Measurements from ENCODE around the gene SMPD3.

SMPD3 gene

DNA sequence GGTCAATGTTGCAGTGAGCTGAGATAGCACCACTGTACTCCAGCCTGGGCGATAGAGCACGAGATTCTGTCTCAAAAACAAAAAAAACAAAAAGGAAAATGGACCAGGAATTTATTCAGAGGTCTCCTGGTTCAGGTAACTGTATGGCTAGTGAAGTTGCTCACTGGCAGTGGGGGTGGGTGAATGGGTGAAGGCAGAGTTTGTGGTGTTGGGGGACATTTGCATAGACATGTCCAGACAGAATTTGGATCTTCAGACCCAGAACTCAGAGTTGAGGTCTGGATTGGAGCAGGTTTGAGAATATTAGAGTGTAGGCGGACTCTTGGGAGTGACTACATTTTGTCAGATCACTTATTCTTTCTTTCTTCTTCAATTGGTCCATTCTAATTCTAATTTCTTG lies 55.0 kb downstream of the SMPD3 start:
- Histone ChIP-seq H3K36me3 (ENCODE audit: control insufficient read depth, insufficient read depth, low read length) (no peaks in the 10 kb centered on the region), H3K9me3 (ENCODE audit: control insufficient read depth, insufficient read depth, low read depth, low read length) (no peaks in the 10 kb centered on the region), H3K9ac (ENCODE audit: low read length) (no peak overlapping the region), H3K27ac (ENCODE audit: low read depth, low read length) (no peak overlapping the region), H3K4me1 (ENCODE audit: control insufficient read depth, insufficient read depth, low read length) (peaks cover 34% of the 10 kb centered on the region), H3K27me3 (ENCODE audit: control insufficient read depth, insufficient read depth, low read length) (no peaks in the 10 kb centered on the region), H3K4me3 (ENCODE audit: low read depth, low read length) (no peak overlapping the region)

GRCh38 chr16:68389750-68390371 lies 58.4 kb downstream of the SMPD3 start:
- Histone ChIP-seq H3K27me3 (ENCODE audit: control insufficient read depth, insufficient read depth, low read length) (no peaks in the 10 kb centered on the region), H3K36me3 (ENCODE audit: control insufficient read depth, insufficient read depth, low read length) (no peaks in the 10 kb centered on the region), H3K4me3 (ENCODE audit: low read depth, low read length) (no peak overlapping the region), H3K9me3 (ENCODE audit: control insufficient read depth, insufficient read depth, low read depth, low read length) (no peaks in the 10 kb centered on the region), H3K27ac (ENCODE audit: low read depth, low read length) (no peak overlapping the region), H3K9ac (ENCODE audit: low read length) (no peak overlapping the region), H3K4me1 (ENCODE audit: control insufficient read depth, insufficient read depth, low read length) (peaks cover 33% of the 10 kb centered on the region)

DNA sequence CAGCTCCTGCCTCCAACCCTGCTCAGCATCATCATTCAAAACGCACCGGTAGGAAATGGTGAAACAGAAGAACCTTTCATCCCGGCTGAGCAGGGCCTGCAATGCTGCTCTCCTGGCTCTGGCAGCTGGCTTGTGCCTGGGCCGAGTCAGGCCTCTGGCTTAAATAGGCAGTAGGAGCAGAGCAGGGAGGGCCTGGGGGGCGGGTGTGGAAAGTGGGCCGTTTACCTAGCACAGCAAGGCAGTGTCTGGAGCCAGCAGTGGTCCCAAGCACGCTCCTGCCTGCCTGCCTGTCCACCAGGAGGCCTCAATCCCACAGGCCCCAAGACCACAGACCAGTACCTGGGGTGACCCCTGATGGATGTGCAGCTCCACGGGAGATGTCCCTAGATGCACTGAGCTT lies 59.3 kb downstream of the SMPD3 start:
- no peaks in the 10 kb centered on the region for H3K9me3 ChIP-seq (ENCODE audit: control insufficient read depth, insufficient read depth, low read depth, low read length)
- no peaks in the 10 kb centered on the region for H3K27me3 ChIP-seq (ENCODE audit: control insufficient read depth, insufficient read depth, low read length)
- no peak overlapping the region for H3K27ac ChIP-seq (ENCODE audit: low read depth, low read length)
- H3K36me3 ChIP-seq (ENCODE audit: control insufficient read depth, insufficient read depth, low read length) = no peaks in the 10 kb centered on the region
- peaks cover 41% of the 10 kb centered on the region for H3K4me1 ChIP-seq (ENCODE audit: control insufficient read depth, insufficient read depth, low read length)
- no peak overlapping the region for H3K9ac ChIP-seq (ENCODE audit: low read length)
- no peak overlapping the region for H3K4me3 ChIP-seq (ENCODE audit: low read depth, low read length)

GRCh38 chr16:68388124-68388523 lies 60.2 kb downstream of the SMPD3 start:
- Histone ChIP-seq H3K4me3 (ENCODE audit: low read depth, low read length) (no peak overlapping the region), H3K27ac (ENCODE audit: low read depth, low read length) (no peak overlapping the region), H3K36me3 (ENCODE audit: control insufficient read depth, insufficient read depth, low read length) (no peaks in the 10 kb centered on the region), H3K27me3 (ENCODE audit: control insufficient read depth, insufficient read depth, low read length) (no peaks in the 10 kb centered on the region), H3K9ac (ENCODE audit: low read length) (no peak overlapping the region), H3K9me3 (ENCODE audit: control insufficient read depth, insufficient read depth, low read depth, low read length) (no peaks in the 10 kb centered on the region), H3K4me1 (ENCODE audit: control insufficient read depth, insufficient read depth, low read length) (peaks cover 45% of the 10 kb centered on the region)

GRCh38 chr16:68387301-68387700 lies 61.0 kb downstream of the SMPD3 start:
- H3K36me3 ChIP-seq (ENCODE audit: control insufficient read depth, insufficient read depth, low read length) = no peaks in the 10 kb centered on the region
- H3K27ac ChIP-seq (ENCODE audit: low read depth, low read length) = no peak overlapping the region
- no peaks in the 10 kb centered on the region for H3K27me3 ChIP-seq (ENCODE audit: control insufficient read depth, insufficient read depth, low read length)
- H3K9ac ChIP-seq (ENCODE audit: low read length) = no peak overlapping the region
- H3K9me3 ChIP-seq (ENCODE audit: control insufficient read depth, insufficient read depth, low read depth, low read length) = no peaks in the 10 kb centered on the region
- peaks cover 45% of the 10 kb centered on the region for H3K4me1 ChIP-seq (ENCODE audit: control insufficient read depth, insufficient read depth, low read length)
- H3K4me3 ChIP-seq (ENCODE audit: low read depth, low read length) = no peak overlapping the region

DNA sequence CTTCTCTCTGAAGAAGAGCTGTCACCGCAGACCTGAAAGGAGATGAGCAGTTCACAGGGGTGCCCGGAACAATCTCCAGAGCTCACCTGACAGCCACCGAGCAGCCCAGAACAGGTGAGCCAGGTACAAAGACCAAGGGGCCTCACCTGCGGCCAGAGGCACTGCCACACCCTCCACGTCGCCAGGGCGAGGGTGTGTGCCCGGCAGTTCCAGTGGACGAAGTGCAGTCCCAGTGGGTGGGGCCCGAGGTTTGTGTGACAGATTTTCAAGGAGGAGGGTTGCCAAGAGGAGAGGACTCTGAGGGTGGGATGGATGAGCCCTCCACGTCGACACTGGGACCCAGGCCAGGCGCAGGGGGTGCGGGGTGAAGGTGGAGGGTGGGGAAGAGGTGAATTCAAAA lies 61.7 kb downstream of the SMPD3 start:
- Histone ChIP-seq H3K27ac (ENCODE audit: low read depth, low read length) (no peak overlapping the region), H3K27me3 (ENCODE audit: control insufficient read depth, insufficient read depth, low read length) (no peaks in the 10 kb centered on the region), H3K9ac (ENCODE audit: low read length) (no peak overlapping the region), H3K4me3 (ENCODE audit: low read depth, low read length) (no peak overlapping the region), H3K36me3 (ENCODE audit: control insufficient read depth, insufficient read depth, low read length) (no peaks in the 10 kb centered on the region), H3K9me3 (ENCODE audit: control insufficient read depth, insufficient read depth, low read depth, low read length) (no peaks in the 10 kb centered on the region), H3K4me1 (ENCODE audit: control insufficient read depth, insufficient read depth, low read length) (peaks cover 45% of the 10 kb centered on the region)

- Histone ChIP-seq H3K4me3 (ENCODE audit: low read depth, low read length) (no peak overlapping the region), H3K36me3 (ENCODE audit: control insufficient read depth, insufficient read depth, low read length) (no peaks in the 10 kb centered on the region), H3K27me3 (ENCODE audit: control insufficient read depth, insufficient read depth, low read length) (no peaks in the 10 kb centered on the region), H3K9me3 (ENCODE audit: control insufficient read depth, insufficient read depth, low read depth, low read length) (no peaks in the 10 kb centered on the region), H3K4me1 (ENCODE audit: control insufficient read depth, insufficient read depth, low read length) (peaks cover 43% of the 10 kb centered on the region), H3K27ac (ENCODE audit: low read depth, low read length) (no peak overlapping the region), H3K9ac (ENCODE audit: low read length) (no peak overlapping the region)
Observed at GRCh38 chr16:68385371-68385770, 62.9 kb downstream of the SMPD3 start.

- Histone ChIP-seq H3K36me3 (ENCODE audit: control insufficient read depth, insufficient read depth, low read length) (no peaks in the 10 kb centered on the region), H3K27ac (ENCODE audit: low read depth, low read length) (no peak overlapping the region), H3K9me3 (ENCODE audit: control insufficient read depth, insufficient read depth, low read depth, low read length) (no peaks in the 10 kb centered on the region), H3K4me1 (ENCODE audit: control insufficient read depth, insufficient read depth, low read length) (peaks cover 34% of the 10 kb centered on the region), H3K9ac (ENCODE audit: low read length) (no peak overlapping the region), H3K27me3 (ENCODE audit: control insufficient read depth, insufficient read depth, low read length) (no peaks in the 10 kb centered on the region), H3K4me3 (ENCODE audit: low read depth, low read length) (no peak overlapping the region)
Observed at GRCh38 chr16:68384288-68385161, 63.8 kb downstream of the SMPD3 start.

- H3K9ac ChIP-seq (ENCODE audit: low read length) = no peak overlapping the region
- H3K27me3 ChIP-seq (ENCODE audit: control insufficient read depth, insufficient read depth, low read length) = no peaks in the 10 kb centered on the region
- H3K36me3 ChIP-seq (ENCODE audit: control insufficient read depth, insufficient read depth, low read length) = no peaks in the 10 kb centered on the region
- H3K9me3 ChIP-seq (ENCODE audit: control insufficient read depth, insufficient read depth, low read depth, low read length) = no peaks in the 10 kb centered on the region
- no peak overlapping the region for H3K4me3 ChIP-seq (ENCODE audit: low read depth, low read length)
- H3K27ac ChIP-seq (ENCODE audit: low read depth, low read length) = no peak overlapping the region
- H3K4me1 ChIP-seq (ENCODE audit: control insufficient read depth, insufficient read depth, low read length) = peaks cover 33% of the 10 kb centered on the region
Observed at GRCh38 chr16:68383858-68384257, 64.5 kb downstream of the SMPD3 start.

DNA sequence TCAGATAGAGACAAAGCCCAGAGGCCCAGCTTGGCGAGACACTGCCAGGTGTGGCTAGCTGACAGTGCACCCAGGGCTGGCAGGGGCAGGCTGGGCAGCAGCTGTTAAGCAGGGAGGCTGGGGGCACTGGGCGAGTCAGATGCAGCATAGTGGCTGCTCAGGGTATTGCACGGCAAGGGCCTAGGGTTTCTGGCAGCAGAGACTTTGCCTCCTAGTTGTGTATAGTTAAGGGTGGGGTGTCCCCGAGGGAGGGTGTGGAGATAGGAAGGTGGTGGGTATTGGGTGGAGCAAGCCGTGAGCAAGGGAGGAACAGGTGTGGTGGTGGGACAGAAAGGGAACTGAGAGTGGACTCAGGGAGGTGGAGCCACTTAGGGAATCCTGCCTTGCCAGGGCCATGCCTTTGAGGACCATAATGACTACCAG lies 66.0 kb downstream of the SMPD3 start:
- Histone ChIP-seq H3K4me3 (ENCODE audit: low read depth, low read length) (no peak overlapping the region), H3K4me1 (ENCODE audit: control insufficient read depth, insufficient read depth, low read length) (peaks cover 21% of the 10 kb centered on the region), H3K9ac (ENCODE audit: low read length) (no peak overlapping the region), H3K27ac (ENCODE audit: low read depth, low read length) (no peak overlapping the region), H3K27me3 (ENCODE audit: control insufficient read depth, insufficient read depth, low read length) (no peaks in the 10 kb centered on the region), H3K9me3 (ENCODE audit: control insufficient read depth, insufficient read depth, low read depth, low read length) (no peaks in the 10 kb centered on the region), H3K36me3 (ENCODE audit: control insufficient read depth, insufficient read depth, low read length) (no peaks in the 10 kb centered on the region)

DNA sequence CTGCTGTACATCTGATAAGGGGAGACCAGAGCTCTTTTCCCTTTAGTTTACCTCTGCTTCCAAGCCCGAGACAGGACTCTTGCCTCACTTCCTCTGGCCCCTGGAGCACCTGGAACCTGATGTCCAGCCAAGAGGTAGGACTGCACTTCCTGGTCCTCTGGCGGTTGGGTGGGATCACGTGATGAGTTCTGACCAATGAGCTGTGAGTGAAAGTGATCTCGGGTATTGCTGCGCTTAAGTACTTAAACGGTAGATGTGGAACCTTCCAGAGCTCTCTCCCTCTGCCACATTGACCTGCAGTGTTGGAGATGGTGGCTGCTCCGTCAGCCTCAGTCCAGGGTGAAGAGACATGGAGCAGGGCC lies 67.0 kb downstream of the SMPD3 start:
- Histone ChIP-seq H3K9me3 (ENCODE audit: control insufficient read depth, insufficient read depth, low read depth, low read length) (no peaks in the 10 kb centered on the region), H3K4me3 (ENCODE audit: low read depth, low read length) (no peak overlapping the region), H3K9ac (ENCODE audit: low read length) (no peak overlapping the region), H3K36me3 (ENCODE audit: control insufficient read depth, insufficient read depth, low read length) (no peaks in the 10 kb centered on the region), H3K27ac (ENCODE audit: low read depth, low read length) (no peak overlapping the region), H3K4me1 (ENCODE audit: control insufficient read depth, insufficient read depth, low read length) (peaks cover 19% of the 10 kb centered on the region), H3K27me3 (ENCODE audit: control insufficient read depth, insufficient read depth, low read length) (no peaks in the 10 kb centered on the region)

All from HUES6 (cell line).